GM15510 (cell line): ENCODE results near the gene PROKR1.

Source experiments
- POLR2A ChIP-seq: IDR thresholded peaks from 3 replicates; pipeline ENCODE4 v1.6.1; 2011; ENCODE audit warnings: borderline replicate concordance; ENCODE audit not compliant: insufficient read length; ENCODE audit errors: extremely low read depth

PROKR1 gene

GRCh38 chr2:68650645-68651044, 7.3 kb downstream of the PROKR1 start:
- no peak for TF ChIP-seq POLR2A

GRCh38 chr2:68653034-68653433, 9.7 kb downstream of the PROKR1 start:
- no peak for TF ChIP-seq POLR2A

GRCh38 chr2:68653538-68653982, 10.2 kb downstream of the PROKR1 start:
- no peak for TF ChIP-seq POLR2A

GRCh38 chr2:68658266-68658665, 14.9 kb downstream of the PROKR1 start:
- no peak for TF ChIP-seq POLR2A

GRCh38 chr2:68659081-68659480, 15.7 kb downstream of the PROKR1 start:
- TF ChIP-seq POLR2A, result no peak

- no peak for TF ChIP-seq POLR2A
These were observed 17.3 kb downstream of the PROKR1 start for GRCh38 chr2:68660658-68661057.

GRCh38 chr2:68662466-68662865, 19.1 kb downstream of the PROKR1 start:
- TF ChIP-seq POLR2A, result no peak

- TF ChIP-seq POLR2A, result no peak
These were observed 20.2 kb downstream of the PROKR1 start for GRCh38 chr2:68663371-68664156.

- TF ChIP-seq POLR2A, result no peak
These were observed 24.0 kb downstream of the PROKR1 start for GRCh38 chr2:68667371-68667770.

- TF ChIP-seq POLR2A, result no peak
These were observed 26.3 kb downstream of the PROKR1 start for GRCh38 chr2:68669651-68670050.

- TF ChIP-seq POLR2A, result no peak
These were observed 28.6 kb downstream of the PROKR1 start for GRCh38 chr2:68671961-68672360.

GRCh38 chr2:68673631-68674030, 30.3 kb downstream of the PROKR1 start:
- TF ChIP-seq POLR2A, result no peak

- TF ChIP-seq POLR2A, result no peak
These were observed 32.1 kb downstream of the PROKR1 start for GRCh38 chr2:68675470-68675869.

- TF ChIP-seq POLR2A, result no peak
These were observed 40.8 kb downstream of the PROKR1 start for GRCh38 chr2:68684197-68684596.

GRCh38 chr2:68686178-68686577, 42.8 kb downstream of the PROKR1 start:
- TF ChIP-seq POLR2A, result no peak

GRCh38 chr2:68687018-68687417, 43.6 kb downstream of the PROKR1 start:
- TF ChIP-seq POLR2A, result no peak
